ENCODE data around the gene SCYL1. TPM values are rescaled to one million over a fixed set of nuclear protein-coding genes. Genes with fewer than 3 reads are reported as not detected.

Gene SCYL1
- total RNA-seq, 4 donors from 2014 or later = 70.6 to 97.6 (median 89.2) TPM

DNA sequence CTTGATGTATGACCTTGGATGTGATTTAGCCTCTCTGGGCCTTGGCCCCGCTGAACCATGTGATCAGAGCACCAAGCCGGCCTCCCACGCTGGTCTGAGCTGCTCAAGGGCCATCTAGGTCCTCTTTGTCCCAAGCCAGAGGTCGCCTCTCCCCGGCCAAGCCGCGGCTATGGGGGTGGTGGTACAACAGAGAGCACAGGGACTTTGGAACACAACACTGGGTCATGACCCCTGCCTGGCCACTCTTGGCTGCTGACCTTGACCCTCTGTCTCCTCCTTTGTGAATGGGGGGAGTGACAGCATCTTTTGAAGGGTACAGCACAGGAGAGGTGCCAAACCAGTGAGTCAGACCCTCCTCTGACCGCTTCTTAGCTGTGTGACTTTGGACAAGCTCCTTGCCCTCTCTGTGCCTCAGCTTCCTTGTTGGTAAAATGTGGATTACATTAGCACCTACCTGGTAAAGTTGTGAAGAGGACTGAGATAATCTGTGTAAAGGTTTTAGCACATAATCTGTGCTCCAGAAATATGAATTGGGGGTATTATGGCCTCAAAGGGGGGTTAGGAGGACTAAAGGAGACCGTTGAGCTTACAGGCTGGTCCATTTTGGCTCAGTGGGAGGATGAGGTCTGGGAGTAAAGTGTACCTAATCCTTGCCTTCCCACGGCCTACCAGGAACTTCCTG is 4.7 kb downstream of the SCYL1 start:
- TF ChIP-seq POLR2AphosphoS5 (IDR thresholded peaks at IDR 0.05) (no peak), POLR2A (IDR thresholded peaks at IDR 0.05) (no peak), EP300 (IDR thresholded peaks at IDR 0.05) (no peak)
- TF ChIP-seq, protein P1, sequence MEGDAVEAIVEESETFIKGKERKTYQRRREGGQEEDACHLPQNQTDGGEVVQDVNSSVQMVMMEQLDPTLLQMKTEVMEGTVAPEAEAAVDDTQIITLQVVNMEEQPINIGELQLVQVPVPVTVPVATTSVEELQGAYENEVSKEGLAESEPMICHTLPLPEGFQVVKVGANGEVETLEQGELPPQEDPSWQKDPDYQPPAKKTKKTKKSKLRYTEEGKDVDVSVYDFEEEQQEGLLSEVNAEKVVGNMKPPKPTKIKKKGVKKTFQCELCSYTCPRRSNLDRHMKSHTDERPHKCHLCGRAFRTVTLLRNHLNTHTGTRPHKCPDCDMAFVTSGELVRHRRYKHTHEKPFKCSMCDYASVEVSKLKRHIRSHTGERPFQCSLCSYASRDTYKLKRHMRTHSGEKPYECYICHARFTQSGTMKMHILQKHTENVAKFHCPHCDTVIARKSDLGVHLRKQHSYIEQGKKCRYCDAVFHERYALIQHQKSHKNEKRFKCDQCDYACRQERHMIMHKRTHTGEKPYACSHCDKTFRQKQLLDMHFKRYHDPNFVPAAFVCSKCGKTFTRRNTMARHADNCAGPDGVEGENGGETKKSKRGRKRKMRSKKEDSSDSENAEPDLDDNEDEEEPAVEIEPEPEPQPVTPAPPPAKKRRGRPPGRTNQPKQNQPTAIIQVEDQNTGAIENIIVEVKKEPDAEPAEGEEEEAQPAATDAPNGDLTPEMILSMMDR (IDR thresholded peaks at IDR 0.05) = no peak
- no peak for ATAC-seq
- H3K9me3 ChIP-seq = no peaks in the 10 kb centered on the region
- 46% methylated on average over 2 of the region's 10 CpGs; no CpG with 5 or more reads in 1 of the 2 donors for whole genome bisulfite sequencing, 2 donors (ENCODE audit: low coverage in 1 of 2)
- no peak overlapping the region for H3K4me3 ChIP-seq
- H3K27me3 ChIP-seq = no peaks in the 10 kb centered on the region
- H3K27ac ChIP-seq = peak overlapping the region in 2 of 4 donors; percentile 12 to 14
- peaks cover 0 to 87% of the 10 kb centered on the region in 2 donors for H3K36me3 ChIP-seq
- peaks cover 3 to 50% (median 8%) of the 10 kb centered on the region in 3 donors for H3K4me1 ChIP-seq

DNA sequence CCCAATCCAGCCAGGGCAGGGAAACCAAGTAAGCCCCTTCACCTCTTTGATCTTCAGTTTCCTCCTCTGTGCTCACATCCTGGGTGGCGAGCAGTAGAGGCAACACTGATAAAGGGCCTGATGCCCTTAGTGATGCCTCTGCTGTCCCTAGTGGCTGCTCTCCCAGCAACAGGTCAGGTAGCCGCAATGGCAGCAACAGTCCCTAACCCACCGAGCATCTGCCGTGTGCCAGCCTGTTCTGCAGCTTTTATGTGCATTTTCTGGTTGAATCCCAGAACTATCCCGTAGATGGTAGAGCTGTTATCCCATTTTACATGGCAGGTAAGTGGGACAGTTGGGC is 5.2 kb downstream of the SCYL1 start:
- no peak for ATAC-seq
- WGBS, 2 donors (ENCODE audit: low coverage in 1 of 2) = 73 to 83% methylated on average over 1 to 3 of the region's 5 CpGs
- Histone ChIP-seq H3K36me3 (peaks cover 0 to 92% of the 10 kb centered on the region in 2 donors), H3K4me1 (peaks cover 3 to 50% (median 8%) of the 10 kb centered on the region in 3 donors), H3K27me3 (no peaks in the 10 kb centered on the region), H3K4me3 (no peak overlapping the region), H3K27ac (peak overlapping the region in 2 of 4 donors; percentile 4 to 19), H3K9me3 (no peaks in the 10 kb centered on the region)
- no peak for TF ChIP-seq EP300 (IDR thresholded peaks at IDR 0.05)
- no peak for TF ChIP-seq POLR2AphosphoS5 (IDR thresholded peaks at IDR 0.05)
- no peak for TF ChIP-seq POLR2A (IDR thresholded peaks at IDR 0.05)
- TF ChIP-seq, protein P1 (IDR thresholded peaks at IDR 0.05) = no peak

DNA sequence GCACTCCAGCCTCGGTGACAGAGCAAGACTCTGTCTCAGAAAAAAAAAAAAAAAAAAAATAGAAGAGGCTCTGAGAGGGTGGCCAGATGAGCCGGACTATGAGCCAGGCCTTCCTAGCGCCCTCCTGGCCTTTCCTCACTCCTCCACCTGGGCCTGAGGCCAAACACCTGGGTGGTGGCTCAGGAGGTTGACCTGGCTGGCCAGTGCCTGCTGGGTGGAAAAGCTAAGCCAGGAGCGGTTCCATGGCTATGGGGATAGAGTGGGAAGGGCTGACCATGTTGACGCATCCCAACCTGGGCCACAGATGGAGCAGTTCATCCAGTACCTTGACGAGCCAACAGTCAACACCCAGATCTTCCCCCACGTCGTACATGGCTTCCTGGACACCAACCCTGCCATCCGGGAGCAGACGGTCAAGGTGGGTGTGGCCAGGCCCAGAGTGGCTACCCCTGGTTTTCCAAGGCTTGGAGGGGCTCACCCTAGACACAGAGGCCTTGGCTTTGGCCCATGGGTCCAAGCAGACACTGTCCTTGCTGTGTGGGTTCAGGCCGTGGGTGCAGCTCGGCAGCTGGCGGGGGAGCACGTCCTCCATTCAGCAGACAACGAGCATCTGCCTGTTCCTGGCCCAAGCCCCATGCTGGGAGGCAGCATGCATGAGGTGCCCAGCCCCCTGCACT is 7.6 kb downstream of the SCYL1 start:
- Histone ChIP-seq H3K36me3 (peaks cover 0 to 100% of the 10 kb centered on the region in 2 donors), H3K9me3 (no peaks in the 10 kb centered on the region), H3K27me3 (no peaks in the 10 kb centered on the region), H3K4me3 (no peak overlapping the region), H3K27ac (peak overlapping the region in 2 of 4 donors; percentile 9 to 12), H3K4me1 (peaks cover 0 to 30% (median 0%) of the 10 kb centered on the region in 3 donors)
- TF ChIP-seq POLR2AphosphoS5 (IDR thresholded peaks at IDR 0.05) = no peak
- TF ChIP-seq EP300 (IDR thresholded peaks at IDR 0.05) = no peak
- TF ChIP-seq, protein P1 (IDR thresholded peaks at IDR 0.05) = no peak
- no peak for TF ChIP-seq POLR2A (IDR thresholded peaks at IDR 0.05)
- 48 to 84% methylated on average over 3 to 4 of the region's 15 CpGs for whole genome bisulfite sequencing, 2 donors (ENCODE audit: low coverage in 1 of 2)
- ATAC-seq = peak; percentile 60

DNA sequence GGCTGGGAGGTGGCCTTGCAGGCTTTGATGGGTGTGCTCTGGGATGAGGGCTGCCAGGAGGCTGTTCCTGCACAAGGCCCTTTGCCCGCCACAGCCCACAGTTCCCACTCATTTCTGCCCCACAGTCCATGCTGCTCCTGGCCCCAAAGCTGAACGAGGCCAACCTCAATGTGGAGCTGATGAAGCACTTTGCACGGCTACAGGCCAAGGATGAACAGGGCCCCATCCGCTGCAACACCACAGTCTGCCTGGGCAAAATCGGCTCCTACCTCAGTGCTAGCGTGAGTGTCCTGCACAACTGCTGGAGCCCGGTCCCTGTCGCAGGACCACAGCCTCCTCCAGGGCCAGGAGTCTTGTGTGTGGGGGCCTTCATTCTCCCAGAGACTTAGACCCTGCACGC is 10.2 kb downstream of the SCYL1 start:
- TF ChIP-seq POLR2A (IDR thresholded peaks at IDR 0.05) = no peak
- no peak for TF ChIP-seq POLR2AphosphoS5 (IDR thresholded peaks at IDR 0.05)
- TF ChIP-seq, protein P1 (IDR thresholded peaks at IDR 0.05) = no peak
- TF ChIP-seq EP300 (IDR thresholded peaks at IDR 0.05) = no peak
- peaks cover 0 to 36% (median 10%) of the 10 kb centered on the region in 3 donors for H3K4me1 ChIP-seq
- H3K36me3 ChIP-seq = peaks cover 0 to 94% of the 10 kb centered on the region in 2 donors
- H3K4me3 ChIP-seq = no peak overlapping the region
- no peak overlapping the region for H3K27ac ChIP-seq
- no peak for ATAC-seq
- H3K27me3 ChIP-seq = no peaks in the 10 kb centered on the region
- WGBS, 2 donors (ENCODE audit: low coverage in 1 of 2) = 0% methylated on average over 1 of the region's 9 CpGs; no CpG with 5 or more reads in 1 of the 2 donors
- H3K9me3 ChIP-seq = no peaks in the 10 kb centered on the region
